Stimulated activated CD4-positive, alpha-beta T cell treated with anti-CD3 and anti-CD28 coated beads, TNF-alpha, amount 100 ng/mL, for 24 hours (primary cell): ENCODE measurements around the gene CBFA2T2.

Experiments
- DNase-seq, 3 experiments: peaks; one replicate each; pipeline ENCODE4 v3.0.0-alpha.2; 2020; ENCODE audit warnings: low read depth in 3 of 3

CBFA2T2 gene

GRCh38 chr20:33666293-33667244, 176.7 kb downstream of the CBFA2T2 start, which contains the start of gene ACTL10:
ACTL10 (plus strand) TSS chr20:33666943; CDS start chr20:33667498, 555 bp downstream.
- DNase-seq, result peak; percentile 67 to 93 (median 68)

DNA sequence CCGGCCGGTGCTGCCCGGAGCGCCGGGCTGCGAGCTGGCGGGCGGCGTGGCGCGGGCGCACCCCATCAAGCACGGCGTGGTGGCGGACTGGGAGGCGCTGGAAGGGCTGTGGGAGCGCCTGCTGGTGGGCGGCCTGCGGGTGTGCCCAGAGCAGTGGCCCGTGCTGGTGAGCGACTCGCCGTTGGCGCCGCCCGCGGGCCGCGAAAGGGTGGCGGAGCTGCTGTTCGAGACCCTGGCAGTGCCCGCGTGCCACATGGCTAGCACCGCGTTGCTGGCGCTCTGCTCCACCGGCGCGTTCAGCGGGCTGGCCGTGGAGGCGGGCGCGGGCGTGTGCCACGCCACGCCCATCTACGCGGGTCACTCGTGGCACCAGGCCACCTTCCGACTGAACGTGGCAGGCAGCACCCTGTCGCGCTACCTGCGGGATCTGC, 177.4 kb downstream of the CBFA2T2 start:
- DNase-seq, result peak in 1 of 3 experiments; percentile 39

- DNase-seq, result peak; percentile 53 to 78 (median 68)
These were observed 178.0 kb downstream of the CBFA2T2 start for GRCh38 chr20:33667676-33668465.

DNA sequence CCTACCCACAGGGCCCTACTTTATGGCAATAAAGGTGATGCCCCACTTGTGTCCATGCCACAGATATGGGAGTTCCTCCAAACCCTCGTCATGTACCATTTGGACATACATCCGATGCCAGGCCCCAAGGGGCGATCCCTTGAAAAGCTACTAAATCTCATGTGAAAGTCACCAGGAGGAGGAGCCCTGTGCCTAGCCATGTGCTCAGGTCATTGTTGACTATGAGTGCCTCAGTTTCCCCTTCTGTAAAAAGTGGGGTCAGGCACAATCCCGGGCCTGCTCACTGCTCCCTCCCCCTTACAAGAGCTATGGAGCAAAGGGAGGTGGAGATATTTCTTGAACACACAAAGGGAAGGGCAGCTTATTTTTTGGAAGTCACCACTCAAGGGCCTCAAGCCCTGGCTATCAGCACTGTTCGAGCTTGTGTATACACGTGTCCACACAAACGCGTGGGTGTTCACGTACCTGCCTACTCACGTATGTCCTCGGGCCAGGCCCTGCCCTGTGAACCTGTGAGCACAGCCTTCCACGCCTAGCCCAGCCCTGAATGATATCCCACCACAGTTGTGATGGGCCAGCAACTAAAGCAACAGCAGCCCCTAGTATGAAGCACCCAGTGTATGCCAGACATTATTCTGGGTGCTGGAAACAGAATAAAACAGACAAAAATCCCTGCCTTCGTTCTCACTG, 178.7 kb downstream of the CBFA2T2 start:
- no peak for DNase-seq

GRCh38 chr20:33669224-33669623, 179.3 kb downstream of the CBFA2T2 start:
- DNase-seq, result no peak

DNA sequence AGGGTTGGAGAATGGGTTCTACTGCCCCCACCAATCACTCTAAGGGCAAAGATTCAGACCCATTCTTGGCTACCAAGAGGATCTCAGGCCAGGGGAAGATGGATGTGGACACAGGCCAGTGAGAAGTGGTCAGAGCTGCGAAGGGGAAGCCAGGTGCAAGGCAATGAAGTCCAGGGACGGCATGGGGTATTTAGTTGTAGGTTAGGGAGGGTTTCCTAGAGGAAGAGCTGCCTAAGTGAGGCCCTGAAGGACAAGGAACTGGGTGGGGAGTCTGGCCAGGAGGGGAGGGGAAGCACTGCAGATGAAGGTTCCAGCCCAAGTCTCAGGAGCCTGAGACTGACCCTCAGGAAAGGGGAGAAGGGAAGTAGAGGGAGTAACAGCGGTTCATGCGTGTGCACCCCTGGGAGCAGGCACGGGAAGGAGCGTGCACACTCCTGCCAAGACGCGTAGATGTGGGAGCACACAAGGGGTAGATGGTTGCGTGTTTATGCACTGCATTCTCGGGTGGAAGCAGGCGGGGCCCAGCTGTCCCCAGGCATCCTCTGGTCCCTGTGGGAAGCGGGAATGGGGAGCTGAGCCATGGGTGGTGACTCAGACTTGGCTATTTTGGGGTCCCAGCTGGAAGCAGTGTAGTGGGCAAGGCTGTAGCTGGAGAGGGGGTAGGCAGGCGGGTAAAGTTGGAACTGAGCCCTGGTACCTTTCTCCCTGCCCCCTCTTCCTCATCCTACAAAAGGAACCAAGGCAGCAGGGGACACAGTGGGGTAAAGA, 180.2 kb downstream of the CBFA2T2 start:
- no peak for DNase-seq

DNA sequence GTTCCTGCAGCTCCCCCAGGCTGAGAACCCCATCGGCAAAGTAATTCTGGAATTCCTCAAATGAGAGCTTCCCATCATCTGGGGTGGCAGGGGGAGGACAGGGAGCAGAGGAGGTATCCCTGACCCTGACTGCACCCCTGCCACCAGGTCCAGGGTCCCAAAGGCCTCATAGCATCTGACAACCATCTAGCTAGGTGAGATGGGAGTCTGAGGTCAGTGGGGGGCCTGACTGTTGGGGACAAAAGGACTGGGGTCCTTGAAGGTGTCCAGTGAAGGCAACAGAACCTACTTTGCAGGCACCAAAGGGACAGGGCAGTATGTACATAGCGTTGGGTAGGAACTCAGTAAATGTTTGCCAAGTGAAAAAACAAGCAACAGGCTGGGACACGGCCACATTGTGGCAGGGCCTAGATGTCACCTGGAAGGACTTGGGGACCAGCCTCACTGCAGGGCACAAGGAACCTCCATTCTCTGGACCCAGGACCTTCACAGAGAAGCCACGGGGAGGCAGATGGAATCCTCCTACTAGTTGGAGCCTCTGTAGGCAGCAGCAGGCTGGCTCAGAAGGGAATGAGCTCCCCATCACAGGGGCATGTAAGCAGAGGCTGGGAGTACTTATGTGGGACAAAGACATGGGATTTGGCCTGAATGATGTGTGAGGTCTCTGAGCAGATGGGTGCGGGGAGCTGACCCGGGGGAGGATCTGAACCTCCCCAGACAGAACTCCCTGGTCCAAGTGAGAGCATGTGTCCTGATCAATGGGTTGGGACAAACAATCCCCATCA, 181.0 kb downstream of the CBFA2T2 start:
- DNase-seq, result no peak

DNA sequence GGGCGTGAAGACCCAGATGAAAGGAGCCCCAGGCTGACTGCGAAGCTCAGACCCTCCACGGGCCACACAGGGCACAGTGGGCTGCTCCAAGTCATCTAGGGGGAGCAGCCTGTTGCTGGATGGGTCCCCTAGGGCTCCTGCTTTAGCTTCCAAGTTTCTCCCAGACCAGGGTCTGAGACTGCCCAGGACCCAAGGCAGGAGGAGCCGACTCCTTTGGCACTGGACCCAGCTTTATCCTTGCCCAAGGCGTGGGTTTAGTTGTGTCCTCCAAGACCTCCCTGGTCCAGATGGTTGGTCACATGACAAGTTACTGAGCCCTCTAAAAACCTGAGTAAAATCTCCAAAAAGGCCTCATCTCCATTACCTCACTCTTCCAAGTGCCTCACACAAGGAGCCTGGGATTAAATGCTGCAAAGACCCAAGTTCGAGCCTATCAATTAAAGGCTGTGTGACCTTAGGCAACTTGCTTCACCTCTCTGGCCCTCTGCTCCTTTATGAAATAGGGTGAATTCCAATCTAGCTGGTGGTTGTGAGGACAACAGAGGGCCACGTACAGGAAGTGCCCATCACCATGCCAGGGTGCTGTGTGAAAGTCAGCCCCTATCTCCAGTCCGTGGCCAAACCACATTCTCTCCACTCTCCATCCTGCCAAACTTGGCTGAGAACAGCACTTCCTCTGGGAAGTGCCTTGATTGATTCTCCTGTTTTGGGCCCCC, 181.8 kb downstream of the CBFA2T2 start:
- no peak for DNase-seq

GRCh38 chr20:33672426-33673113, 182.7 kb downstream of the CBFA2T2 start:
- DNase-seq, result no peak

- no peak for DNase-seq
These were observed 183.2 kb downstream of the CBFA2T2 start for GRCh38 chr20:33673114-33673409.

GRCh38 chr20:33673410-33674293, 183.8 kb downstream of the CBFA2T2 start:
- DNase-seq, result no peak

- peak in 2 of 3 experiments; percentile 30 to 66 for DNase-seq
These were observed 184.6 kb downstream of the CBFA2T2 start, which contains the start of gene NECAB3 for GRCh38 chr20:33674294-33675135. NECAB3 (minus strand) TSS chr20:33674428; CDS start chr20:33674352, 76 bp downstream.

- DNase-seq, result no peak
These were observed 185.5 kb downstream of the CBFA2T2 start for GRCh38 chr20:33675136-33675959.

GRCh38 chr20:33676121-33676520, 186.2 kb downstream of the CBFA2T2 start:
- no peak for DNase-seq

DNA sequence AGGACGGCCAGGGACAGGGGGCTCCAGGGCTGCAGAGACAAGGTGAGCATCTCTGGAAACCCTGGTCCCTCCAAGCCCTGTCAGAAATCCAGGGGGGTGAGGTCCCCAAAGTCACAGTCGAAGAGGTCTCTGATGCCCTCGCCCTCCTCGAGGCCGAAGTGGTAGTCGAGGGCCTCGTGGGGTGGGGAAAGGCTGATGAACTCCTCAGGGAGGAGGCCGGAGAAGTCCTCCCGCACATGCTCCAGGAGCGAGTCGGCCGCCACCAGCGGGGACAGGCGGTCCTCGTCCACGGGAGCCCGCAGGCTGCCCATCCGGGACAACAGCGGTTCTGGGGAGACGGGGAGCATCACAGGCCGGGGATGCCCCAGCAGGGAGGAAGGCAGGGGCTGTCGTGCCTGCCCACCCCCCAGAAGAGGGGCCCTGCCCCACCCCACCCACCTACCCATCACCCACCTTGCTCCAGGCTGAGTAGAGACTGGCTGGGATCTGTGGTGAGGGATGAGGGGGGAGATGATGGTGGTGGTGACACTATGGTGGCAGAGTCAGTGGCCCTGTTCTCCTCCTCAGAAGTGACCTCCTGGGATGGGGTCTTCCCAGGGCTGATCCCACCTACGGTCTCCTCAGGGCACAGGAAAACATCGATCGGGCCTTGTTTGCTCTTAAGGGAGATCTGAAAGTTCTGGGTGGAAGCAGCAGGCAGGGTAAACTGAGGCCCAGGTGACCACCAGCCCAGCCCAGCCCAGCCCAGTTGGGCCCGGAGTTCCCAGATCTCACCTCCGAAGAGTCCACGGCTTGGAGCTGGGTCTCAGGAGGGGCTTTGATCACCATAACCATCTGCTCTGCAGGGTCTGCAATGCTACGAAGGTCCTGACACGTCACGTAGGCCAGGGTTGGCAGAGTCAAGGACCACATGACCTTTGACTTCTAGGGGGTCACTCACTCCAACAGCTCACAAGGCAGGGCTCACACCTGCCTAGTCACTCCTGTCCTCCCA, 187.1 kb downstream of the CBFA2T2 start:
- DNase-seq, result no peak
